Common myeloid progenitor, CD34-positive (primary cell): ENCODE results near the gene RTN3.

Source experiments
- CTCF ChIA-PET: fragments of 350-600 bp; sonication (Branson Sonifier 250); formaldehyde crosslinking; loops from one replicate; lab custom pipeline; 2021; ENCODE audit warnings: antibody characterized with exemption; lab: Charles Lee
- POLR2A ChIA-PET: fragments of 350-600 bp; sonication (Branson Sonifier 250); formaldehyde crosslinking; loops from one replicate; lab custom pipeline; 2021; ENCODE audit warnings: antibody characterized with exemption; lab: Charles Lee
- DNase-seq, 3 donors: peaks; one replicate each; pipeline versions ENCODE4 v3.0.0 to v3.0.0-alpha.2; 2013
- H3K27ac ChIP-seq, 2 experiments: 1 replicate in 1 of 2; 2 replicates in 1 of 2; pipeline ENCODE4 v1.7.0; 2013; ENCODE audit warnings: inconsistent platforms in 2 of 2, low read length in 2 of 2, mild to moderate bottlenecking in 2 of 2, low read depth in 1 of 2, moderate library complexity in 1 of 2; ENCODE audit not compliant: severe bottlenecking in 2 of 2, insufficient read depth in 1 of 2, poor library complexity in 1 of 2
- H3K27me3 ChIP-seq, 5 experiments: replicated peaks in 2 of 5; 1 replicate in 3 of 5; 2 replicates in 2 of 5; pipeline versions ENCODE4 v1.6.1 to v1.7.0; 2013; ENCODE audit warnings: low read length in 4 of 5, mild to moderate bottlenecking in 2 of 5, moderate library complexity in 2 of 5, inconsistent platforms in 1 of 5; ENCODE audit not compliant: insufficient read depth in 5 of 5, control insufficient read depth in 4 of 5
- H3K36me3 ChIP-seq, 4 experiments: 1 replicate in 2 of 4; 2 replicates in 2 of 4; pipeline versions ENCODE4 v1.6.1 to v1.7.0; 2013; ENCODE audit warnings: low read length in 3 of 4, control low read depth in 1 of 4, mild to moderate bottlenecking in 1 of 4; ENCODE audit not compliant: control insufficient read depth in 4 of 4, insufficient read depth in 4 of 4
- H3K4me1 ChIP-seq, 4 experiments: 1 replicate in 3 of 4; 2 replicates in 1 of 4; pipeline versions ENCODE4 v1.6.1 to v1.7.1; 2013; ENCODE audit warnings: low read length in 3 of 4, mild to moderate bottlenecking in 3 of 4, control low read depth in 1 of 4, inconsistent platforms in 1 of 4, moderate library complexity in 1 of 4; ENCODE audit not compliant: control insufficient read depth in 4 of 4, insufficient read depth in 4 of 4; ENCODE audit errors: control extremely low read depth in 1 of 4
- H3K4me3 ChIP-seq, 7 experiments: 1 replicate in 4 of 7; 2 replicates in 3 of 7; pipeline versions ENCODE4 v1.5.1 to v1.7.0; 2013; ENCODE audit warnings: mild to moderate bottlenecking in 7 of 7, low read length in 6 of 7, moderate library complexity in 6 of 7, inconsistent platforms in 2 of 7, low read depth in 2 of 7, control low read depth in 1 of 7; ENCODE audit not compliant: insufficient read depth in 4 of 7, control insufficient read depth in 1 of 7; ENCODE audit errors: extremely low read depth in 1 of 7
- H3K9me3 ChIP-seq, 5 experiments: 1 replicate in 4 of 5; 2 replicates in 1 of 5; pipeline versions ENCODE4 v1.6.1 to v1.7.1; 2013; ENCODE audit warnings: low read length in 4 of 5, mild to moderate bottlenecking in 2 of 5, inconsistent platforms in 1 of 5, low read depth in 1 of 5, moderate library complexity in 1 of 5; ENCODE audit not compliant: control insufficient read depth in 4 of 5, insufficient read depth in 2 of 5; ENCODE audit errors: control extremely low read depth in 1 of 5
- WGBS: methylation state at CpG from one replicate; pipeline ENCODE4 v1.1.5; 2013; ENCODE audit not compliant: insufficient coverage; 5-methylcytosine and 5-hydroxymethylcytosine counted together

Gene RTN3

DNA sequence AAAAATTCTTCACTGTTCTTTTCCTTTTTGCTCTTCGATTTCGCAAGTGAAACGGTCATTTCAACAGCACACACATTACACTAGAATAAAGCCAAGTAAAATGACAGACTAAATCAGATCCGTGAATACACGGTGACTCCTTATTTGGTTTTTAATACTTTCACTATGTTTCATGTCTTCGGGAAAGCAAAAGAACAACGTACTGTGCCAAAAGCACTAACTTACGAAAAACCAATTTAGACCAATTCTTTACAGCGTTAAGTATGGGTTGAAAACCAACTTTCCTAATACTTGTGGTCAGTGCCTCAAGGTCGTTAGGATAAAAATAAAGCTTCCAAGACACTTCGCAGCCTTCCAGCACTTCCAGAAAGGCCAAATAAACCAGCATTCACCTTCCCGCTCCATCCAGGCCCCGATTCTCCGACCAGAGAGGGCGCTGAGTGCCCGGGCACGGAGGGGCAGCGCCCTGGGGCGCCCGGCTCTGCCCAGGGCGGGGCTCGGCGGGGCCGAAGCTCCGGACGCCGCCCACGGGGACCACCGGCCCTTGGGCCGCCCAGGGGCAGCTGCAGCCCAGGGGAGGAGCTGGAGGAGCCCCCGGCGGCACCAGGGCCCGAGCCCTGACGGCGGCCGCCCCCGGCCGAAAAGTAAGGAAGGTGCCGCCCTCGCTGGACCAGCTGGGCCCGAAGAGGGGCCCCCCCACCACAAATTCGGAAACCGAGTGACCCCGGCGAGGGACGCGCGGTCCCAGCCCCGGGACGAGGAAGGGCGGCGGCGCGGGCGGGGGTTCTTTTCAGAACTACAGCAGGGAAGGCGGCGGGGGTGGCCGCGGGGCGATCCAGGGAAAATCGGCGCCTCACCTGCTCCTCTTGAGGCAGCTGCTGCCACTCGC, 10.6 kb upstream of the RTN3 start:
- ChIA-PET POLR2A (no interaction called here), CTCF (interaction anchor here (0.7 to 3.5 kb wide), 16 partner anchors 8 to 166 kb away, joined by 3 to 20 read pairs (median 3); partner anchors contain the start of gene RTN3)
- peaks cover 6 to 17% (median 14%) of the 10 kb centered on the region in 4 experiments for H3K4me1 ChIP-seq
- WGBS = 3% methylated on average over 53 of the region's 63 CpGs
- peak; percentile 22 to 46 (median 34) for DNase-seq
- peak overlapping the region; percentile 68 to 88 (median 73) for H3K4me3 ChIP-seq
- H3K27me3 ChIP-seq = no peaks in the 10 kb centered on the region
- peaks cover 0 to 5% (median 0%) of the 10 kb centered on the region in 4 experiments for H3K36me3 ChIP-seq
- no peaks in the 10 kb centered on the region for H3K9me3 ChIP-seq
- H3K27ac ChIP-seq = peak overlapping the region; percentile 46 to 73

DNA sequence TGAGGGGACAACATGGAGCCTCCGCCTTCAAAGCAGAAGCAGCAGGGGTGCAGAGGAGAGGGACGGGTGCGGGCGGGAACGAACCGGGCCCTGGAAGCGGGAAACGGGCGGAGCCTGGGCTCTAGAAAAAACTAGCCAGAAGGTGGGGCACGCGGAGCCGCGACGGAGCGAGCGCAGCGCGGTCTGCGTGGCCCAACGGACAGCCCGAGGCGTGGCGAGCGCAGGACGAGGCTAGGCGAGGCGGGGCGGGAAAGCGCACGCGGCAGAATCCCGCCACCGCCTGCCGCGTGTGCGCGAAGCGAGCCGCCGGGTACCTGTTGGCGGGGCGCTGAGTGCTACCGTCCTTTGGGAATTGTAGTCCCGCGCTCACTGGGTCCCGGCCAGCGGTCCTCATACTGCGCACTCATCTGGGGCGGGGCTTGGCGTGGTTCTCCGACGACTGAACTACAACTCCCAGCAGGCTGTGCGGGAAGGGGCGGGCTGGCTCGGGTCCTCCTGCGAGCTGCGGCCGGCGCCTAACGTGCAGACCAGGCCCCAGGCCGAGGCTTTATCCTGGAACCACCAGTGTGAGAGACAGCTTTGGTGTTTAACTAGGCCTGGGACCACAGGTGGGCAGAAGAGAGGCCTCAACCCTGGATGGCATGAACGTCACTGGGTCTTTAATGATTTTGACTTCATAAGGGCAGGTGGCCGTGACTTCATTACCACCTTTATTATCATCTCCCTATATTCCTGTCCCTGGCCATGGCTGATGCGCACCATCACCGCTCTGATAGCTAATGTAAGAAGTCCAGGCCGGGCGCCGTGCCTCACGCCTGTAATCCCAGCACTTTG, 9.8 kb upstream of the RTN3 start, which contains the start of gene ATL3:
TSS of gene ATL3 (minus strand) at position 55 of the 834 bp plus-strand sequence. CDS start at position 14, 41 bp downstream.
- Histone ChIP-seq H3K4me3 (peak within 1 kb of the TSS; percentile 68 to 88 (median 73)), H3K27ac (peak within 1 kb of the TSS; percentile 46 to 73), H3K36me3 (peaks cover 0 to 5% (median 0%) of the 10 kb centered on the region in 4 experiments), H3K9me3 (no peaks in the 10 kb centered on the region), H3K27me3 (no peaks in the 10 kb centered on the region), H3K4me1 (peaks cover 6 to 17% (median 14%) of the 10 kb centered on the region in 4 experiments)
- ChIA-PET POLR2A (interaction anchor here (0.6 to 0.9 kb wide), 2 partner anchors 10 to 47 kb away, joined by 3 read pairs; partner anchors contain the start of gene RTN3), CTCF (interaction anchor here (0.7 to 3.5 kb wide), 13 partner anchors 8 to 166 kb away, joined by 3 to 20 read pairs (median 3); partner anchors contain the start of gene RTN3)
- DNase-seq = peak; percentile 94 to 96 (median 96)
- WGBS = 4% methylated on average over 59 of the region's 69 CpGs

DNA sequence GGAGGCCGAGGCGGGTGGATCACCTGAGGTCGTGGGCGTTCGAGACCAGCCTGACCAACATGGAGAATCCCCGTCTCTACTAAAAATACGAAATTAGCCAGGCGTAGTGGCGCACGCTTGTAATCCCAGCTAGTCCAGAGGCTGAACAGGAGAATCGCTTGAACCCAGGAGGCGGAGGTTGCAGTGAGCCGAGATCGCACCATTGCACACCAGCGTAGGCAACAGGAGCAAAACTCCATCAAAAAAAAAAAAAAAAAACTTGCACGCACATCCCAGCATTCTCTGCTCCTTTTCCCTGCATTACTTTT, 9.2 kb upstream of the RTN3 start:
- H3K4me3 ChIP-seq = peak overlapping the region in 1 of 7 experiments; percentile 72
- WGBS = 98% methylated on average over 14 of the region's 16 CpGs
- H3K36me3 ChIP-seq = peaks cover 0 to 4% (median 0%) of the 10 kb centered on the region in 4 experiments
- H3K27ac ChIP-seq = peak overlapping the region in 1 of 2 experiments; percentile 73
- no peak for DNase-seq
- H3K4me1 ChIP-seq = peaks cover 6 to 17% (median 14%) of the 10 kb centered on the region in 4 experiments
- H3K9me3 ChIP-seq = no peaks in the 10 kb centered on the region
- POLR2A ChIA-PET = interaction anchor here (0.6 to 0.9 kb wide), 2 partner anchors 9 to 46 kb away, joined by 3 read pairs; partner anchors contain the start of gene RTN3
- CTCF ChIA-PET = interaction anchor here (0.8 to 3.5 kb wide), 6 partner anchors 7 to 165 kb away, joined by 3 to 19 read pairs (median 6); partner anchors contain the start of gene RTN3
- H3K27me3 ChIP-seq = no peaks in the 10 kb centered on the region

DNA sequence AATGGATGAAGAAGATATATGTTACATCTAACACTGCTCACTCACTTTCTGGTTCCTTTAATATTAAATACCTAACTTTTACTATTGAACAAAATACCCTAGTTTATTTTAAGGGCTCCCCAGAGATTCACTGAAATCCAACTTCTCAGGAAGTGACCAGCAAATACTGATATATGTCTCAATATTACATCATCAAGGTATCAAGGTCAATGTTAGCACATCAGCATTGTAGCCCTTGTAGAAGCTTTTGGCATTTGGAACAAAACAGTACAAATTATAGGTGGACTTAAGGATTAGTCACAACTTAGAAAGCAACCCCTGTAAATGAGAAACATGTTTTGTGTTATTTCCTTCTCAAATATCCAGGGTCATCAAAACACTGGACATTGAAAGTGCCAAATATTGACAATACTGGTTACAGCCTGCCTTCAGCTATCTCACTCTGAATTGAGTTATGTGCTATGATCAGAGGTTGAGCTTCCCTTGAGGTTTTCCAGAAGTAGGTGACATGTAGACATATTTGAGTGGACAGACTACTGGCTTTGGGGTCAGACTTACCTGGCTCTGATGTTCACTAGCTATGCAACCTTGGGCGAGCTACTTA, 8.3 kb upstream of the RTN3 start:
- no peak overlapping the region for H3K4me3 ChIP-seq
- no peaks in the 10 kb centered on the region for H3K27me3 ChIP-seq
- peaks cover 6 to 17% (median 14%) of the 10 kb centered on the region in 4 experiments for H3K4me1 ChIP-seq
- no peak overlapping the region for H3K27ac ChIP-seq
- no peaks in the 10 kb centered on the region for H3K9me3 ChIP-seq
- DNase-seq = no peak
- H3K36me3 ChIP-seq = peaks cover 0 to under 1% (median 0%) of the 10 kb centered on the region in 4 experiments
- CTCF ChIA-PET = interaction anchor here (0.7 to 3.5 kb wide), 4 partner anchors 9 to 73 kb away, joined by 3 to 19 read pairs (median 4); partner anchors contain the start of gene RTN3
- no CpG with 5 or more reads among the region's 1 CpG for WGBS
- POLR2A ChIA-PET = no interaction called here

DNA sequence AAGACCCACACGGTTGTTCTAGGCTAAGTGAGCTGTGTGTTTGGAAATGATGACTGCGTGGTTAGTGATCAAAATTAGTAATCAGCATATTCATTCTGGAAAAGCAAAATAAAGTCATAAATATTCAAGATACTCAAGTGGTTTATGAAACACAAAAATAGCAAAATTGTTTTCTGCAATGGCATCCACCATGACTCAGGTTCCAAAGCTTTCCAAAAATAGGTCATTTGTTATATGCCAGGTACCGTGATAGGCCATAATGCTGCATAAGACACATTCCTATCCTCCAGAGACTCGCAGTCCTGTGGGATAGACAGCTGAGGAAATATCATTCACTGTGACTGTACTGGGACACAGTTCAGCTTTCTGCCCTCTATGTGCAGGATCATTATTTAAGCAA, 7.7 kb upstream of the RTN3 start:
- H3K27ac ChIP-seq = no peak overlapping the region
- 94% methylated on average over 2 of the region's 4 CpGs for WGBS
- H3K9me3 ChIP-seq = no peaks in the 10 kb centered on the region
- POLR2A ChIA-PET = no interaction called here
- DNase-seq = no peak
- CTCF ChIA-PET = interaction anchor here (0.7 to 3.5 kb wide), 4 partner anchors 8 to 72 kb away, joined by 3 to 19 read pairs (median 4); partner anchors contain the start of gene RTN3
- H3K4me3 ChIP-seq = no peak overlapping the region
- H3K4me1 ChIP-seq = peaks cover 6 to 17% (median 14%) of the 10 kb centered on the region in 4 experiments
- no peaks in the 10 kb centered on the region for H3K36me3 ChIP-seq
- H3K27me3 ChIP-seq = no peaks in the 10 kb centered on the region

DNA sequence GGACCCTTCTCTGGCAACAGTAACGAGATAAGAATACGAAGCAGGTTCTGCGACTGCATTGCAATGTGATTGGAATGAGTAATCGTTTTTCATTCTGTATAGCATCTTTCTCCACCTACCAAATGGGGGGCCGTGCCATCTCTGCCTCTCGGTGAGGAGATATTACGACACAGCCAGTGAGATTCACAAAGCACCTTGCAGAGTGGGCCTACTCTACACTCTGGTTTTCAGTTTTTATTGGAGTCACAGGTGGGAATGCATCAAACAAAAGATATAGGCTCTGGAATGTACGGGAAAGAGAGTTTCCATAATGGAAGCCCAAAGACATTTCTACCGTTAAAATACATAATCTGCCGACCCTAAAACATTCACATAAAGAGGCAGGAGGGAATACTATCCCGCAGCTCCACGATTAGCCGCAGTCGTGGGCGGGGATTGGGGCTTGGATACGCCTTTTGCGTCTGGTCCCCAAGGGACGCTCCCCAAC, 423 bp upstream of the RTN3 start:
- Histone ChIP-seq H3K27ac (peak overlapping the region in 1 of 2 experiments; percentile 85), H3K9me3 (no peaks in the 10 kb centered on the region), H3K4me1 (peaks cover 12 to 40% (median 30%) of the 10 kb centered on the region in 4 experiments), H3K27me3 (no peaks in the 10 kb centered on the region), H3K4me3 (peak overlapping the region; percentile 53 to 100 (median 90)), H3K36me3 (no peaks in the 10 kb centered on the region)
- POLR2A ChIA-PET = interaction anchor here (0.6 to 1.2 kb wide), 2 partner anchors 9 to 13 kb away, joined by 3 to 4 read pairs; no protein-coding TSS in a partner anchor
- DNase-seq = peak in 2 of 3 donors; percentile 42 to 54
- WGBS = 17% methylated on average over 13 of the region's 18 CpGs
- CTCF ChIA-PET = interaction anchor here (0.7 to 2.5 kb wide), 5 partner anchors 9 to 54 kb away, joined by 3 to 19 read pairs (median 5); partner anchors contain the start of gene ATL3
